ENCODE data around the gene APOD.
"Not testable (repeated sequence)": the region's sequence is repeated elsewhere in the genome, so short reads cannot be mapped to it uniquely, and the experiment has no call there.

The APOD gene
- total RNA-seq = 0 reads per million in 4 donors

DNA sequence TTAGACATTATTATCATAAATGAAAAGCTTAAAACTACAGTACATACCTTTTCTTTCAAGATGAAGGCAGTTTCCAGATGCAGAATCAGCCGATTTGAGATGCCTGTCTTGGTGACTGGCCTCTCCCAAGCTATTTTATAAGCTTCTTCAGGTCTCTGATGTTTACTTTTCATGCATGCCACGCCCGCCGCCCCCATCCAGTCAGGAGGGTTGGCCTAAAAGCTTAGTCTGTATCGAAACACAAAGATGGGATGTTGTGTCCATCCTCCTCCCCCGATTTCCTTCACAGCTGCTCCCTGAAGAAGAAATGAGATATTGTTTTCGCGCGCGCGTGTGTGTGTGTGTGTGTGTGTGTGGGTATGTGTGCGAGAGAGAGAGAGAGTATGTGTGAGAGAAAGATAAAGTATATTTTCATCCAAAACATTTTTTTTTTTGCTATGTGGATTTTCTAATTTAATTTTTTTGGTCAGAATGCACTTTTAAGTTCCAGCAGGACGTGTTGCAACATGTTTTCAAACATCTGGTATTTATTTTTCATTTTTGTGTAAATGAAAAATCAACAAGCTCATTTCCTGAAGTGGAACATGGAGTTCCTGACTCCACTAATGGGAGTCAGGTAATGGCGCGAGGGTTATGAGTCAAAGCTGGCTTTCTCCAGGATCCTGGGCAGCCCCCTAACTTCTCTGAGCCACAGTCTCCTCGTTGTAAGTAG is at the start of gene APOD:
TSS of gene APOD (minus strand) at position 110 of the 712 bp plus-strand sequence. CDS start 4,479 bp downstream, outside the sequence.
- no peak for DNase-seq

DNA sequence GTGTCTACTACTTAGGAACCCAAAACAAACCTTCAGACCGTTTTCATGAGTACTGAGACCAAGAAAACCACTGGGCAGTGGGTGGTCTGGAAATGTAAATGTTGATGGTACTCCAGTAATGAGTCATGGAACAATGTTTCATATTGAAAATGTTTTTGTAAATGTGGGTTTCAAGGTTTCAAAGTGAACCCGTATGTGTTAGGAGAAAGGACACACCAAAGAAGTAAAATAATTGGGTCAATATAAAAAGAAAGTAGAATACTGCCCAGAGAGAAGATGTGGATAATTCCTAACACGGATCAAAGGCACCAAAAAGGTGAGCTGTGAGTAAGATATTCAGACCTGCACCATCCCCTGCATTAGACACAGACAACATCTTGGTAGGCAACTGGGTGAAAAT is 49.6 kb upstream of the APOD start:
- DNase-seq = not testable (repeated sequence)

- not testable (repeated sequence) for DNase-seq
Observed at GRCh38 chr3:195632501-195633185, 48.9 kb upstream of the APOD start.

DNA sequence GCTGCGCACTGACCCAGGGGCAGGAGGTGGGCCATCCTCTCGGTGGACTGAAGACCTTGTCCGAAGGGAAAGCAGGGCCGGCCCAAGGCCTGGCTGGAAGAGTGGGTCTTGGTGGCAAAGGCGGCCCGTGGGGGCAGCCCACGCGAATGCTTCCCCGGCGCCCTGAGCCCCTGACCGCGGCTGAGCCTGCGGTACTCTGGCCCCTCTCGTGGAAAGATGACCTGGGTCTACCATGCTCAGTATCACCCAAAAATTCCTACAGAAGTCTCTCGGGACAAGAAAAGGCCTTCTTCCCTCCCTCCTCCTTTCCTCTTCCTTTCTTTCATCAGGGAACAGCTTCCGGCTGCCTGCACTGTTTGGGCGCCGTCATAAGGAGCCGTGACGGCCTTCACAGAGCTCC is 48.3 kb upstream of the APOD start:
- DNase-seq = not testable (repeated sequence)

DNA sequence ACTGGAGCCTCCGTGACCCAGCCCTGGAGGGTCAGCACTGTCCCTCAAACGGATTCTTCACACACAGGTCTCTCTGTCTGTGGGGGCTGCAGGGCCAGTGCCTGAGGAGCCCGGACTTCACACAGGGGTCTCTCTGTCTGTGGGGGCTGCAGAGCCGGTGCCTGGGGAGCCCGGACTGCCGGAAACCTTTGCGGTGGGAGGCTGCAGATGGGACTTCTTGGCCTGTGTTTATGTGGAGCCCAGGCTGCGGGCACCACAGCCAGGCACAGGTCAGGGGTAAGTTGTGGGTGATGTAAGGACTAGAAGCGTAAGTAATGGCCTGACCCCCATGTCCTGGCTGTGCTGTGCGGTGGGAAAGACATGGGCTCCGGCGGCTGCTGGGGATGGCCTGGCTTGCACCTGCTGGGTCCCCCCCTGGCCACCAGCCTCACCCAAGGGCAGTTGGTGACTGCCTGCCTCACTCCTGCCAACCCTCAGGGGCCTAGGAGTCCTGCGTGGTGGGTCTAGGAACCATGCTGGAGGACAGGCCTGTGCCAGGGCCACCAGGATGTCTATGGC is 47.3 kb upstream of the APOD start:
- DNase-seq = not testable (repeated sequence)

DNA sequence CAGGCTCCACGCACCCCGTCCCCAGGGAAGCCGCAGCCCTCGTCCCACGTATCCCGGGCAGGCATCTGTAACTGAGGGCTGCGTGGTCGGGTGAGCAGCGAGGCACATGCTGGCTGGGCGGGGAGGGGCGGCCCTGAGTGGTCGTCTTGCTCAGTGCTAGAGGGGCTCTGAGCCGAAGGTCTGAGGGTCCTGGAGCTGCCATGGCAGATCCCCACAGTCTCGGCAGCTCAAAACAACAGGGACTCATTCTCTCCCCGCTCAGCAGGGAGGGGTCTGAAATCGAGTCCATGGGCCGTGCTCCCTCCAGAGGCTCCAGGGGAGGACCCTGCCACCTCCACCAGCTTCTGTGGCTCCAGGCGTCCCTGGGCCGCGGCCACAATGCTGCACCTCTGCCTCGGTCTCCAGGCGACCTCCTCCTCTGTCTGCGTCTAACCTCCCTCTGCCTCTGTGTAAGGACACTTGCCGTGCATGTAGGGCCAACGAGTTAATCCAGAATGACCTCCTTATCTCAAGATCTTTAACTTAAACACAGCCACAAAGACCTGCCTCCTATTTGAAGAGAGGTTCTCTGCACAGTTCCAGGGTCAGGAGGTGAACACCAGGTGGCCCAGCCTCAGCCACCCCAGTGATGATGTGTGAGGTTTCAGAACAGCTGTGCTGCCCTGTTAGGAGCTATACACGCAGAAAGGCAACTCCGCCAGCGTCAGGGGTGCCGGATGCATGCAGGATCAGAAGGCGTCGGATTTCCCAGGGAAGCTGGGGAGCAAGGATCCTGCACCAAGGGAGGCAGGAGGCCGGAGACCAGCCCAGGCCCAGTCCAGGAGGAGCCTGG is 46.6 kb upstream of the APOD start:
- not testable (repeated sequence) for DNase-seq

GRCh38 chr3:195629682-195630081 is 45.9 kb upstream of the APOD start:
- not testable (repeated sequence) for DNase-seq

DNA sequence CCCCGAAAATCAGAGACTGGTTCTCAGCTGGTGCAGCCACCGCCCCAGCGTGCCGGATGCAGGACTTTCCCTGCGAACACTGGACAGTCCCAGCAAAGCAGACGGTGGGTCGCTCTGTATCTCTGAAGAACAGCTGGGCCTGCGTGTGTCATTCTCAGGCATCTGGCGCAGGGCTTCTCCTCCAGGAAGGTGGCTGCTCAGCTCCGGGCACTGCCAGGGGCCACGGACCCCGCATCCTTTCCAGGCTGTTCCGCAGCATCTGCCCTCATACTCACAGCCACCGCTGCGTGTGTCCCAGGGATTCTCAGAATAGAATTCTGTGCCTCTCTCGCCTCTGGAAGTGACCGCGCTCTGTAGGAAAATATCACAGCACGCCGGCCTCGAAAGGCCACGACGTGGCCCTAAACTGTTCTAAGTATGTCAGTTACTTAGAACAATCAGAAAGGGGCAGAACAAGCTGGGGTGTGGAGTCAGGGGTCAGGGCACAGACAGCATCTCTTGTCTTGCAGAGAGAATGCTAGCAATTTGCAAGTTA is 44.7 kb upstream of the APOD start:
- DNase-seq = not testable (repeated sequence)

DNA sequence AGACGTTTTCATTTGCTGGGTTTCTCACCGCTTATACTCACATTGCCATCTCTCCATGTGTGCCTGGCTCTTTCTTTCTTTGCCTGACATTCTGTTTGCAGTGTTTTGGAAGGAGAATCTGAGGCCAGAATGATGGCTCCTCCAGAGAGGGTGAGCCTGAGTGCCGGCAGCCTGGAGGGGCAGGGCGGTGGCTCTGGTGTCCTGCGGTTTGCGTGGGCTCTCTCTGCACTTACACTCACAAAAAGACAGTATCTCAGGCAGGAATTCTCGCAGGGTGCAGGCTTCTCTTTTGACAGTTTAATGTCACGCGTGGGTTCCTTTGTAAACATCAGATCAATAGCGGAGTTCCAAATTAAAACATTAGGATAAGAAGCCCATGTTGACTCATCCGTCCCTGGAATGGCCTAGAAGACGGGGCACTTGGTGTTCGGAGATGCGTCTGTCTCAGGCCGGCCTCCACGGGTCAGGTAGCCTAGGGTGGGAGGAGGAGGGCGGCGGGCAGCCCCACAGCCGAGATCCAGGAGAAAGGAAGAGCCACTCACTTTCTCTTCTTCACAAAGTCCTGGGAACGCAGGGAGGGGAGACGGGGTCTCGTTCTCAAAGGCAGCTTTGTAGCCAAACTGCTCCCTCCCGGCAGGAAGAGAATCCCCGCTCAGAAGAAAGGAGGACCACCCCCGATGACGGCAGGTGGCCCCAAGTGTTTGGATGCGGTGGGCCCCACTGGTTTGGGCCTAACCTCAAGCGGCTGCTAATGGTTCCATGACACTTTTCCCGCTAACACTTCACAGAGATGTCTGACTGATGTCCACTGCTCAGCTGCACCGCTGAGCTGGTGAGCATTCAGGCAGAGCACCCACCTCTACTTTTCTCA is 44.0 kb upstream of the APOD start:
- DNase-seq = not testable (repeated sequence)

GRCh38 chr3:195624603-195625560 is 41.1 kb upstream of the APOD start:
- DNase-seq = not testable (repeated sequence)

DNA sequence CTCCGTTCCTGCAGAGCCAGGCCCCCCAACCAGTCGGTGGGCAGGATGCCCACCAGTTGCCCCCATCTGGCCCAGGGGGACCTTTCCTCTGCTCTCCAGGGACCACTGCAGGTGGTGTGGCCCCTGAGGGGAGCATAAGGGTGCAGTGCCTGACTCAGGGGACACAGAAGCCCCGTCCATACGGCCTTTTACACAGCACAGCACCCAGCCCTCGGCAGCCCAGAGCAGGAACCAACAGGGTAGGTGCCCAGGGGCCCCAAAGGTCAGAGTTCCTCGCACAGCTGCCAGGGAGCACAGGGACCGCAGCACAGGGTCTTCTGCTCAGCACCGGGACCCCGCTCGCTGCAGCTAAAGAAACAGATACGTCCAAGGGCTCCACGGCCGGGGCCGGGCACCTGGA is 40.4 kb upstream of the APOD start:
- not testable (repeated sequence) for DNase-seq

DNA sequence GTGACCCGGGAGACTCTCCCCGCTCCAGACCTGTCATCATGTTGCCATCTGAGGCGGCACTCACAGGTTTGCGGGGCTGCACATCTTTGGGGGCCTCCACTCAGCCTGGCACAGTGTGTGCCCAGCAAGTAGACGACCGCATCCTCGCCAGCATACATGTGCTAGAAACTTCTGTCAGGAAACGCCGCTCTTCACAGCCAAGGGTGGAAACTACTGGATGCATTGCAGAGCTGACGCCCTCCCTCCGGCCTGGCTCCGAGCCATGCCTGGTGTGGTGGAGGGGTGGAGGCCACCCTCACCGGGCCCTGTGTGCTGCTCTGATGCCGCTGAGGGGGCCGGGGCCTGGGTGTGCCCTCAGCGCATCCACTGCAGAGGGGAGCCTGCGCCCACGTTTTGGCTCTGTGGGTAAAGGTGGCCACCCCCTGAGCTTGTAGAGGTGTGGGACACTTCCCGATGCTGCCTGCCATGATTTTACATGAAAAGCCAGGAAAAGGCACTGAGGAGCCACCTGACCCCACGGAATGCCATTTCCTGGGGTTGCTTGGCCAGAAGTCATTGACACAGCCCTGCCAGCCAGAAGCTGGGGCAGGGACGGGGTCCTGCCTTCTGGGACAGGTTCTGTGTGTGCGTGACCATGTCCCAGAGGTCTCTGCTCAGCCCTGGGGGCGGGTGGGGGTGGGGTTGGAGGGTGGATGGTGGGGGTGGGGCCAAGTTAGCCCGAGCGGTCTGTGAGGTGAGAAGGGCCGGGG is 39.7 kb upstream of the APOD start:
- not testable (repeated sequence) for DNase-seq

GRCh38 chr3:195622523-195623170 is 38.9 kb upstream of the APOD start:
- not testable (repeated sequence) for DNase-seq

GRCh38 chr3:195622012-195622411 is 38.3 kb upstream of the APOD start:
- not testable (repeated sequence) for DNase-seq

GRCh38 chr3:195621095-195621494 is 37.4 kb upstream of the APOD start:
- DNase-seq = not testable (repeated sequence)

DNA sequence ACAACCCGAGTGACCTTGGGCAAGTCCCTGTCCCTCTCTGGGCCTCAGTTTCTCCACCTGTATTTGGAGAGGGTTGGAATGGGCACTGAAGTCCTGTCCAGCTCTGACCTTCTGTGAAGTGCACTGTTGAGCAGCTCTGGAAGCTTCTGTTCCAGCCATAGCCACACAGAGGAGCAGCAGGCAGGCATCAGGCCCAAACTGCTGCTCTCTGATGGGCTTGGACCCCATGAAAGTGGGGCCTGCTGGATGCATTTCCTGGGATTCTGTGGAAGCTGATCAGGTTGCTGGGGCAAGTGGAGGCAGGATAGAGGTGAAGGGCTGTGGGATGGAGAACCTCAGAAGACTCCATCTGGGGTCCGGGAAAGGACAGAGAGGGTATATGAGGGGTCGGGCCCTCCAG is 36.7 kb upstream of the APOD start:
- DNase-seq = not testable (repeated sequence)

GRCh38 chr3:195619591-195620369 is 36.0 kb upstream of the APOD start:
- DNase-seq = not testable (repeated sequence)
